Stimulated activated CD8-positive, alpha-beta memory T cell treated with anti-CD3 and anti-CD28 coated beads, Interleukin-2, amount 100 ng/mL, for 48 hours (primary cell): ENCODE measurements around the gene POLR1A.
"Not testable (repeated sequence)": the region's sequence is repeated elsewhere in the genome, so short reads cannot be mapped to it uniquely, and the experiment has no call there.

ENCODE experiments used
- DNase-seq, 2 donors: peaks; one replicate each; pipeline ENCODE4 v3.0.0-alpha.2; 2020; ENCODE audit warnings: low read depth in 2 of 2

Gene POLR1A

DNA sequence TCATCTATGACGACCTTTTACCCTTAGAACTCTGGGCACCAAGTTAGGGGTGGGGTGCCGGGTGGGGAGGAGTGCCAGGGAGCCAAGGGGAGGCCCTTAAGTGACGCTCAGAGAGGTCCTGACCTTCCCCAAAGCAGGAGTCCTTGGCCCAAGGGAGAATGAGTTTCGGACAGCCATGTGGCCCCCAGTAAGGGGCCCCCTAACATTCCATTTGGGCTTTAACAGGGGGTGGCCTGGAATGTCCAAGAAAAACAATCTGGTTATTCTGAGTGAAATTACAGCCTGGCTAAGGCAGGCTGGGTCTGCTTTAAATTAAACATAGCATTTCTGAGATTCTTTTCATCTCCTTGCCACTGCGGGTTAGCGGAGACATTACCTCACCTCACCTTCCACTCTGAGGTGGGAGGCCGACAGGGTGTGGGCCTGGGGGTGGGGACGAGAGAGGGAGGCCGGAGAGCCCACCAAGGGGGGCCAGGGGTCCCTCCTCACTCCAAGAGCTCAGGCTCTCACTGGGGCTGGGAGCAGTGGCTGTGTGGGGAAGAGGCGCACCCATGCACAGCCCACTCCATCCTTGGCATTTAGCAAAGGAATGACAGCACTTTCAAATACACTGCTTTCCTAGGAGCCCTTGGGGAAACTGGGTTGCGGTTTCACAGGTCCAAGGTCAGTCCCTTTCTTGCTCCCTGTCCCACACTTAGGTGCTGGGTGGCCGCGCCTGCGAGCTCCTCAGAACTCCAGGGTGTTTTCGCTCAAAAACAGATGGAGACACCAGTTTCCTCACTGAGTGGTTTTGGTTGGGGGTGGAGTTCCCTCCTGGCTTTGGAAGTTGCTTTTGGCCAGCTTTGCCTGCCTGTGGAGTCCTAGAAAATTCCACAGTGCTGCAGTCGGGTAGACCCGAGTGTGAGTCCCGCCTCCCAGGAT is 107.4 kb downstream of the POLR1A start:
- no peak for DNase-seq

GRCh38 chr2:85997017-85997970 is 108.4 kb downstream of the POLR1A start:
- DNase-seq, result no peak

DNA sequence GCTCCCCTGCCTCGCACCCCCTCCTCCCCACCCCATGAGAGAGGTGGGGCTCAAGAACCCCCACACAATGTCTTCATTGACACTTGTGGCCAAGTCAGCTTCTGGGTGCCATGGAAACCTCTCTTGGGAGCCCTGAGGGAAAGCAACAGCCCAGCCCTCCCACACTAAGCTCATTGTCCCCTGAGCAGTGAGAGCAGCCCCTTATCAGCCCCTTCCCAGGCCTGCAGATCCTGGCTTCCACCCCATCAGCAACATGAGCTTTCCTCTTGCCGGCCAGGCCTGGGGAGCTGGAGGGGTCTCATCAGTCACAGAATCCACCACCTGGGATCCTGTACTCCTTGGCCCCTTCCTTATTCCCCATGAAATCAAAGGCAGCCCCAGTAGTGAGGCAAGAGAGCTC is 109.1 kb downstream of the POLR1A start:
- no peak for DNase-seq

DNA sequence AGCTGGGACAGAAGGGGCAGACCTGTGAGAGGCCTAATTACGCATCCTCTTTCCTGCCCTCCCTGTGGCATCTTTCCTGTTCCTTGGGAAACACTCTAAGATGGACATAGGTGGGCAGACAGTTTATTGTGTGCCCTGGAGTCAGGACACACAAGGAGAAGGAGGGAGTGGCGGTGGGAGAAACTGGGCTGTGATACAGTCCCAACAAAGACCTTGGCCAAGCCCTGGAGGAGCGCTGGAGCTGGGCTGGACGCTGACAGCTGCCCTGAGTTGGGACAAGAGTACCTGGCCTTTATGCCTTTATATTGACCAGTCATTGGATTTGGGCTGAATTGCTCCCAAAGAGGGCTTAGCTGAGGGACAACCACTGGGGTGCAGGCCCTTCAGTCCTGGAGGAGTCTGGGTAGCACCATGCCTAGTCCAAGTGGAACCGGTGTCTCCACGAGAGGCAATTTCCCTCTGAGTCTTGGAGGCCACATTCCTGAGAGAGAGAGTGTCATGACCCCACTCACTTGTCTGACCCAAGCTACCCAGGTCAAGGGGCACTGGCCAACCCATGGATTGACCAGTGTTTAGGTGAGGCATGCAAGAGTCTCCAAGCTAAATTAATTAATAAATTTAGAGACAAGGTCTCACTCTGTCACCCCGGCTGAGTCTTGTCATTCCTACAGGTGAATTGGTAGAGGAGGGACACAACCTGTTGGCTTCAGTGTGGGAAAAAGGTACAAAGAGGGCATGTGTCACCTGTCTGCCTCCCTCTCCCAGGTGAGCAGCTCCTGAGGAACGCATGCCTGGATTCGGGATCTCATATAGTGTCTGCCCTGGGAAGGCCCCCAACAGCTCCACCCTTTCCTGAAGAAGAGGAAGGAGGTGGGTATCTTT is 109.8 kb downstream of the POLR1A start:
- DNase-seq, result no peak

DNA sequence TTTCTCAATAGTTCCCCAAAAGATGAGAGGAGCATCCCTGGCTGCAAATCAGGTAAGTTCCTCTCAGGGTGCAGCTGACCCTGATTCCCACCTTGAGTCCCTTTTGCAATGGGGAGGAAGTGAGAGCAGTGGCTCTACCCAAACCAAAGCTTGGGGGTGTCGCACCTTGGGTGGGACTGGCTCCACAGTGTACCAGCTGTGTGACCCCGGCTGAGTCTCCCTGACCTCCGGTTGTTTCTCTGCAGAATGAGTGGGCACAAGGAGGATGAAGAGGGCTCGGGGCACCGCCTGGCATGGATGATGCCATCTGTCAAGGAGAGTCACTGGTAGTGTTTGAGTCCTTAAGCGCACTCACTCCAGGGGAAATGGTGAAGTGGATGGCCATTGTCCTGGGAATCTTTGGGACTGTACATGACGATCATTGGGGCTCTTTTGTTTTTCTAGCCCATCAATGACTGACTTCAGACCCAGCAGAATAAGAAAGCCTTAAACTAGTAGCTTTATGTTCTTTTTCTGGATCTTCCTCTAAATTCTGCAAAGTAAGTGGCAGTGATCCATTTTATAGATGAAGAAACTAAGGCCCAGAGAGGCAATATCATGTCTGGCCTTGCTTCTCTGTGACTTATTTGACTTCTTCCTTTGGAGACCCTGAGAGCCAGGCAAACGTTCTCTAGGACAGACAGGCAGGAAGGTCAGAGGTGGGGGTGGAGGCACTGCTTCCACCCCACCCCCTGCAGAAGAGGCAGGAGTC is 110.6 kb downstream of the POLR1A start:
- no peak for DNase-seq

DNA sequence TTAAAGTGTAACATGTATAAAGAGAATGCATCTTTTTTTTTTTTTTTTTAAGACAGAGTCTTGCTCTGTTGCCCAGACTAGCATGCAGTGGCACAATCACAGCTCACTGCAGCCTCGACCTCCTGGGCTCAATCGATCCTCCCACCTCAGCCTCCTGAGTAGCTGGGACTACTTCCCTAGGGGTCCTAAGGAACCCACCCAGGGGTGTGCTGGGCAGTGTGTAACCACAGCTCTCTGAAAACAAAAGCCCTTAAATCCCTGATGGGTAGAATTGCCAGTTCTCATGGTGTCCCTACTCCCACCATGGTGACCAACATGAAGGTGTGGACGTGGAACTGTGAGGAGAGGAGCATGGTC is 111.3 kb downstream of the POLR1A start:
- no peak for DNase-seq

DNA sequence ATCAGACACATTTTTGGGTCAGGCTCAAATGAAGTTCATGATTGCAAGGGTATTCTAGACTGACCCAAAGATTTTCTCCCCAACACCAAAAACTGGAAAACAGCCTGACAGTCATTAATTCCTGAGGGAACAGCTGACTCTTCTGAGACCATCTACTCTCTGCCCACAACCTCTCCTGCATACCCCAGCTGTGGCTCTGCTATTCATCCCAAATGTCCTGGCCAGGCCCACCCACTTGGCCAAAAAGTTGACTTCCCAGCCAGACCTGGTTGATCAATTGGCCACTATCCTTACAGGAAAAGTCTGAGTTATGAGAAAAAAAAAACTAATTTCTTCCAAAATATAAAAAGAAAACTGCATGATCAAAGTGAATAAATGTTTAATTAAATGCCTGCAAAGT is 113.1 kb downstream of the POLR1A start:
- no peak for DNase-seq

GRCh38 chr2:85992053-85992452 is 113.6 kb downstream of the POLR1A start:
- not testable (repeated sequence) for DNase-seq

DNA sequence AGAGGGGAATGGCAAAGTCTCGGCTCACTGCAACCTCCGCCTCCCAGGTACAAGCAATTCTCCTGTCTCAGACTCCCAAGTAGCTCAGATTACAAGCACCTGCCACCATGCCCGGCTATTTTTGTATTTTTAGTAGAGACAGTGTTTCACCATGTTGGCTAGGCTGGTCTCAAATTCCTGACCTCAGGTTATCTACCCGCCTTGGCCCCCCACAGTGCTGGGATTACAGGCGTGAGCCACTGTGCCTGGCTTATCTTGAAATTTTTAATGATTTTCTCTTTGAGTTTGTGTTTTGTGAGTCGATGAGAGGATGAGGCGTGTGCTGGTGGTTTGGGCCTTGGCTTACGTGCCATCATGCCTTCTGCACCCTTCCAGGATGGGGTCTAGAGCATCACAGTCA is 115.6 kb downstream of the POLR1A start:
- DNase-seq, result no peak

- no peak for DNase-seq
Measured at GRCh38 chr2:85989288-85989865, 116.3 kb downstream of the POLR1A start.

DNA sequence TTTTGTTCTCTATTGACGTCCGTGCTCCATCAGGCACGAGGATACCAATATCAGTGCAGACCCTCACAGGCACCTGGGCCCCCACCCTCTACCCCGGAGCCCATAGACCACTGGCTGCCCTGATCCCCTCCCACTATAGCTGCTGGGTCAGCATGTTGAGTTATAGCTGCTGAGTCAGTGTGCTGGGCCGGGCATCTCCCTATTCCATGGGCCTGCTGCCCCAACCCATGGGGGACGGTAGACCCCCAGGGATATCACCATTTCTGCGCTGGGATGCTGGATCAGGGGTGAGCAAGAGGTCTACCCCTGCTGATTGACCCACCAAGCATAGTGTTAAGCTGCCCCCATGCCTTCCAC is 116.8 kb downstream of the POLR1A start:
- no peak for DNase-seq

DNA sequence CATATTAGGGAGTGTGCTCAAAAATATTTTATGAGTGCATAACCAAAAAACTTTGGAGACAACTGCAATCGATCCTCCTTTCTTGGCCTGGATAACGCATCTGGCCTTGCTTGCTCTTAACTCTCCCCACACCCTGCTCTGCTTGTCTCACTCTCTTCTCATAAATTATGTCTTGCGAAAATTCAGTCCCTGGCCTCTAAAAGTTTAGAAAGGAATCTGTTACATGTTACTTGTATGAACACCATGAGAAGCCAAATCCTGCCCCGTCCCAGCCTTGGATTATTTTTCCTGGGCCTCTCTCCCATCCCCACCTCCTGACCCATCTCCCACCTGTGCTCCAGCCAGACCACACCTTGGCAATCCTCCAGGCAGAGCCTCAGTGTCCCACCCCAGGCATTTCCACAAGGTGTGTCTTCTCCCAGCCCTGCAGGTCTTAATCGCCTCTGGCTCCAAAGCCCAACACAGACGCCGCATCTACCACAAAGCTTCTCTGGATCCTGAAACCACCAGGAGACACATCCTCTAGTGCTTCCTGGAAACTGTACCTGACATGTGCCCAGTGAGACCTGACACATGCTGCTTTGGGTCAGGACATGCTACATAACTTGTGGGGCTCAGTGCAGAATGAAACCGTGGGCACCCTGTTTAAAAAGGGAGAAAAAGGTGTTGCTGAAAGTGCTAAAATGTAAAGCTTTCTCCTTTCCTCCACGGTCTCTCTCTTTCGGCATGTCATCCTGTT is 117.3 kb downstream of the POLR1A start:
- DNase-seq, result no peak

DNA sequence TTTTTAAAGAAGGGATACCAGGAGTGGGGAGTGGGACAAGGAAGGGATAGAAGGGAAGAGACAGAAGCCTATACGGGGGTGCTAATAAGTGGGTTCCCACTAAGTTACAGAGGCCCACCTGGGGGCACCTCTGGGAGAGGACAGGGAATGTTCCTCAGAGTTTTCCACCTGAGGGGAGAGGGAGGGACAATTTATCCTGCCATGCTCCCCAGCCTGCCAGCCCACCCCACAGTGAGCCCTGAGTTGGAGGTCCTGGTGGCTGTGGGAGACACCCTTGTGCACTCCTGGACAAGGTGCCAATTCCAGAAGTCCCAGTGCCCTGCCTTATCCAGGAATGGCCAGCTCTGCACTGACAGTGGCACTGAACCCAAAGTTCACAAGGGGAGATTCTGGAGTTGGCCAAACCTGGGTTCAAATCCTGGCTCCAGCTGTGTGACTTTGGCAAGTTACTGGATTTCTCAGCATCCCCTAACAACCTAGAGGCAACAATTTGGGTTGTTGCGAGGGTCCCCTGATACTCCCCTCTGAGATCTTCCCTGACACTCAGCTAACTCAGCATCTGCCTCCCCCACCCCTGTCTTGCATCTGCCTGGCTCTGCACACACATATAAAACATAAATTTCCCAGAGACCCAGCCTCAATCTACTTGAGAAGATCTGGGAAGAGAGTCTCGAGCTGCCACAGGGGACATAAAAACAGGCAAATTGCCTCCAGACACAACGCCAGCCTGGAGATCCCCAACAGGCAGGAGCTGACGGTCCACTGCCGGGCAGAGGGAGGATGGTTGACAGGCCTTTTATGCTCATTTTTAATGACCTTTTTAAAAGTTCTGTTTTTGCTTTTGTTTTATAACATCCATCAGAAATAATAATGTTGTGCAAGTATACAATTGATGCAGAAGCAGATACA is 118.2 kb downstream of the POLR1A start:
- no peak for DNase-seq

- DNase-seq, result no peak
Measured at GRCh38 chr2:85986121-85986520, 119.6 kb downstream of the POLR1A start.

GRCh38 chr2:85984788-85985187 is 120.9 kb downstream of the POLR1A start:
- DNase-seq, result no peak

DNA sequence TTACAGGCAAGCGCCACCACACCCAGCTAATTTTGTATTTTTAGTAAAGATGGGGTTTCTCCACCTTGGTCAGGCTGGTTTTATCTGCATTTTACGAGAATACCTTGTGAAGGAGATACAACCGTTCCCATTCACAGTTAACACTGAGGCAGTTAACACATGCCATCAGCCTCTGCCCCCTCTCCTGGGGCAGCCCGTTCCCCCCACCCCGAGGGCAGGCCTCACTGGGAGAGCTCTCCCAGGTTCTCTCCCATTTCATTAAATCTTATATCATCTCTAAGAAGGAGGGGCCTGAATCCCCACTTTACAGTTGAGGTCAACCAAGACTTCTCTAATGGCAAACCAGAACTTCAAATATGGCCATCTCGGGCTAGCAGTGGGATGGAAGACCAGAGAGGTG is 121.9 kb downstream of the POLR1A start:
- no peak for DNase-seq

DNA sequence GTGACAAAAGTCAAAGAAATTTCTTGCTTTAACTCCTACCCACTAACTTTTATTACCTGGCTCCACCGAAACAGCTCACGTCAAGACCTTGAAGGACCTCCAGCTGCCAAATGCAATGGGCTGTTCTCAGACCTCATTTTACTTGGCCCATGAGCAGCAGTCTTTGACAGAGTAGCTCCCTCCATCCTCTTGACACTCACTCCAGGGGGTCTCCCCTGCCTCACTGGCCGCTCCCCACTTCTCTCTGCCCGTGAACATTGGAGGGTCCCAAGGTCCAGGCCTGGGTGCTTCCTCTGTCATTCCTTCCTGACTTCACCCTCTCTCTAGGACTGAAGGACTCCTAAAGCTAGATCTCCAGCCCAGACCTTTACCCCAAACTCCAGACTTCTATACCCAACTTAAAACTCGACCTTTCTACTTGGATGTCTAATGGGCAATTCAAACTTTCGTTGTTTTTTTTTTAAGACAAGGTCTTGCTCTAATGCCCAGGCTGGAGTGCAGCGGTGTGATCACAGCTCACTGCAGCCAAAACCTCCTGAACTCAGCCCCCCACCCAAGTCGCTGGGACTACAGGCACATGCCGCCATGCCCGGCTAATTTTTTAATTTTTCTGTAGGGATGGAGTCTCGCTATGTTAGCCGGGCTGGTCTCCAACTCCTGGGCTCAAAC is 124.0 kb downstream of the POLR1A start:
- no peak for DNase-seq
